Parathyroid adenoma (tissue), 2 donors: ENCODE measurements around the gene CMC4.
A peak's percentile ranks its signal among the peaks of the same experiment; 100 is the strongest.

Source experiments
- H2AFZ ChIP-seq: fragments of 300-600 bp; sonication (generic); one replicate; pipeline ENCODE4 v1.7.0; 2017; ENCODE audit warnings: antibody characterized with exemption, mild to moderate bottlenecking
- H3K27ac ChIP-seq: fragments of 300-600 bp; sonication (generic); one replicate; pipeline ENCODE4 v1.7.0; 2017
- H3K27me3 ChIP-seq: fragments of 300-600 bp; sonication (generic); one replicate; pipeline ENCODE4 v1.7.0; 2017; ENCODE audit warnings: low read length; ENCODE audit not compliant: control insufficient read depth, insufficient read depth
- H3K36me3 ChIP-seq: fragments of 300-600 bp; sonication (generic); one replicate; pipeline ENCODE4 v1.7.0; 2017; ENCODE audit warnings: low read length; ENCODE audit not compliant: control insufficient read depth, insufficient read depth
- H3K4me1 ChIP-seq: fragments of 300-600 bp; sonication (generic); one replicate; pipeline ENCODE4 v1.7.0; 2017; ENCODE audit warnings: control low read depth
- H3K4me2 ChIP-seq: fragments of 300-600 bp; sonication (generic); one replicate; pipeline ENCODE4 v1.7.0; 2017; ENCODE audit warnings: low read length
- H3K4me3 ChIP-seq: fragments of 300-600 bp; sonication (generic); one replicate; pipeline ENCODE4 v1.7.0; 2017; ENCODE audit warnings: low read depth, low read length
- H3K79me2 ChIP-seq: fragments of 300-600 bp; sonication (generic); one replicate; pipeline ENCODE4 v1.7.0; 2017; ENCODE audit warnings: control low read depth
- H3K9ac ChIP-seq: fragments of 300-600 bp; sonication (generic); one replicate; pipeline ENCODE4 v1.7.0; 2017; ENCODE audit warnings: mild to moderate bottlenecking
- H3K9me3 ChIP-seq: fragments of 300-600 bp; sonication (generic); one replicate; pipeline ENCODE4 v1.7.0; 2017; ENCODE audit warnings: low read length; ENCODE audit not compliant: control insufficient read depth
- CTCF ChIP-seq: fragments of 300-600 bp; sonication (generic); IDR thresholded peaks from one replicate; pipeline ENCODE4 v1.7.0; 2017; ENCODE audit warnings: antibody characterized with exemption, mild to moderate bottlenecking
- donor health status: primary hyperparathyroidism.

Gene CMC4

GRCh38 chrX:155031657-155032056, 39.3 kb downstream of the CMC4 start:
- H3K4me1 ChIP-seq, result no peaks in the 10 kb centered on the region
- no peak overlapping the region for H3K27ac ChIP-seq
- no peaks in the 10 kb centered on the region for H3K36me3 ChIP-seq
- H3K4me3 ChIP-seq, result no peak overlapping the region
- TF ChIP-seq CTCF, result no peak
- no peak overlapping the region for H2AFZ ChIP-seq
- H3K9me3 ChIP-seq, result no peaks in the 10 kb centered on the region
- H3K4me2 ChIP-seq, result no peak overlapping the region
- H3K27me3 ChIP-seq, result no peaks in the 10 kb centered on the region
- H3K79me2 ChIP-seq, result peaks cover 11% of the 10 kb centered on the region
- H3K9ac ChIP-seq, result no peak overlapping the region

DNA sequence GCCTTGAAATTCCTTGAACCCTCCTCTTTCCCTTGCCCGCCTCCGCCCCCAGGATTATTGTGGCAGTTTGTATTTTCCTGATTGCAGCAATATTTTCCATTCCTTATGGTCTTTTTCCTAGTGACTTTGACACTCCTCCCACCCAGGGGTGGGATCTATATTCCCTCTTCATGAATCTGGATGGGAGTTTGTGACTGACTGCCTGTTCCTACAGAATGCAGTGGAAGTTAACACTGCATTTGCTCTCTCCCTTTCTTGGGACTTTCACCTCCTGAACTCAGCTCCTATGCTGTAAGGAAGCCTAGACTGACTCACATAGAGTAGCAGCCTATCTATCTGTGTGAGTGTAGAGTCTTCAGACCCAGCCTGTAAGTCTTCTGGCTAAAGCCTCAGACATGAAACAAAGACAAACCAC, 42.1 kb downstream of the CMC4 start:
- H3K9ac ChIP-seq, result no peak overlapping the region
- peaks cover 9% of the 10 kb centered on the region for H3K79me2 ChIP-seq
- no peak overlapping the region for H3K27ac ChIP-seq
- no peak overlapping the region for H3K4me2 ChIP-seq
- TF ChIP-seq CTCF, result no peak
- no peaks in the 10 kb centered on the region for H3K27me3 ChIP-seq
- no peaks in the 10 kb centered on the region for H3K36me3 ChIP-seq
- H3K4me3 ChIP-seq, result no peak overlapping the region
- no peak overlapping the region for H2AFZ ChIP-seq
- H3K9me3 ChIP-seq, result no peaks in the 10 kb centered on the region
- H3K4me1 ChIP-seq, result peaks cover 5% of the 10 kb centered on the region

GRCh38 chrX:155028129-155028528, 42.8 kb downstream of the CMC4 start:
- Histone ChIP-seq H3K27me3 (no peaks in the 10 kb centered on the region), H3K79me2 (peaks cover 9% of the 10 kb centered on the region), H3K27ac (peak overlapping the region; percentile 98), H3K9me3 (no peaks in the 10 kb centered on the region), H3K4me3 (peak overlapping the region; percentile 71), H3K4me2 (peak overlapping the region; percentile 64), H3K36me3 (no peaks in the 10 kb centered on the region), H2AFZ (no peak overlapping the region), H3K4me1 (peaks cover 5% of the 10 kb centered on the region), H3K9ac (no peak overlapping the region)
- no peak for TF ChIP-seq CTCF

DNA sequence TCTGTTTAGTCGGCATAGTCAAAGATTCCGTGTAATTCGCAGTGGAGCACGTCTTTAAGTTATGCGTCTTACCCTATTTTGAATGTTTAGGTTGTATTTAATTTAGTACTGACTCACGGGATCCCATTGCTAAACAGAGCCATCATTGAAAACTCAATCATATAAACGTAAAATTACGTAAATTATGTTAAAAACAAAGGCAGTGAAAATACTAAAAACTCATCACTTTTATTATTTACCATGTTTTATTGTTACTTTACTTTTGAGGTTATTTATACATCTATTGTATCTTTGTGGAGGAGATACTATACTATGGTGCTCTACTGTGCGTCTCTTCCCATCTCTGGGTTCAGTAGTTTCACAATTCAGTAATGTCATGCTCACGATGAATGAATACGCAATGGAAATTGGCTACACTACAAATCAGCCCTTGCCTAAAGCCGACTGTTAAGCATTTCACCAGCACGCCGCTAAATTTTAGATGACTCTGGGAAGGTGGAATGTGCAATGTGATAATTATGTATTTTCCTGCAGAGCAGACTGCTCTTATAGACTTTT, 43.3 kb downstream of the CMC4 start:
- TF ChIP-seq CTCF, result no peak
- Histone ChIP-seq H3K4me2 (peak overlapping the region; percentile 64), H3K4me3 (peak overlapping the region; percentile 71), H2AFZ (peak overlapping the region; percentile 68), H3K9ac (peak overlapping the region; percentile 76), H3K27ac (peak overlapping the region; percentile 98), H3K4me1 (peaks cover 5% of the 10 kb centered on the region), H3K36me3 (no peaks in the 10 kb centered on the region), H3K27me3 (no peaks in the 10 kb centered on the region), H3K79me2 (peaks cover 9% of the 10 kb centered on the region), H3K9me3 (no peaks in the 10 kb centered on the region)
